OCI-LY3 (cell line): ENCODE measurements around the gene FYB1.

Experiments
- EZH2phosphoT487 ChIP-seq: fragments of 200-600 bp; shearing (Covaris generic); IDR thresholded peaks from 2 replicates; pipeline ENCODE4 v1.6.1; 2018; ENCODE audit warnings: antibody characterized with exemption, mixed run types, low read depth
- TF ChIP-seq, protein P1 (sequence below): fragments of 200-600, 300-600 bp; sonication (generic); IDR thresholded peaks from 2 replicates; pipeline ENCODE4 v1.5.1; 2014; ENCODE audit warnings: antibody characterized with exemption, low read length, low read depth

DNA sequence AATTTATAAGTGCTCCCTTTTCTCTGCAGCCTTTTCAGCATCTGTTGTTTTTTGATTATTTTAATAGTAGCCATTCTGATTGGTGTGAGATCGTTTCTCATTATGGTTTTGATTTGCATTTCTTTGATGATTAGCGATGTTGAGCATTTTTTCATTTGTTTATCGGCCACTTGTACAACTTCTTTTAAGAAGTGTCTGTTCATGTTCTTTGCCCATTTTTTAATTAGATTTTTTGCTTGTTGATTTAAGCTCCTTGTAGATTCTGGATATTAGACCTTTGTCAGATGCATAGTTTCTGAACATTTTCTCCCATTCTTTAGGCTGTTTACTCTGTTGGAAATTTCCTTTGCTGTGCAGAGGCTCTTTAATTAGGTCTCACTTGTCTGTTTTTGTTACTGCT, 46.3 kb downstream of the FYB1 start:
- TF ChIP-seq, protein P1, sequence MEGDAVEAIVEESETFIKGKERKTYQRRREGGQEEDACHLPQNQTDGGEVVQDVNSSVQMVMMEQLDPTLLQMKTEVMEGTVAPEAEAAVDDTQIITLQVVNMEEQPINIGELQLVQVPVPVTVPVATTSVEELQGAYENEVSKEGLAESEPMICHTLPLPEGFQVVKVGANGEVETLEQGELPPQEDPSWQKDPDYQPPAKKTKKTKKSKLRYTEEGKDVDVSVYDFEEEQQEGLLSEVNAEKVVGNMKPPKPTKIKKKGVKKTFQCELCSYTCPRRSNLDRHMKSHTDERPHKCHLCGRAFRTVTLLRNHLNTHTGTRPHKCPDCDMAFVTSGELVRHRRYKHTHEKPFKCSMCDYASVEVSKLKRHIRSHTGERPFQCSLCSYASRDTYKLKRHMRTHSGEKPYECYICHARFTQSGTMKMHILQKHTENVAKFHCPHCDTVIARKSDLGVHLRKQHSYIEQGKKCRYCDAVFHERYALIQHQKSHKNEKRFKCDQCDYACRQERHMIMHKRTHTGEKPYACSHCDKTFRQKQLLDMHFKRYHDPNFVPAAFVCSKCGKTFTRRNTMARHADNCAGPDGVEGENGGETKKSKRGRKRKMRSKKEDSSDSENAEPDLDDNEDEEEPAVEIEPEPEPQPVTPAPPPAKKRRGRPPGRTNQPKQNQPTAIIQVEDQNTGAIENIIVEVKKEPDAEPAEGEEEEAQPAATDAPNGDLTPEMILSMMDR, result no peak
- no peak for TF ChIP-seq EZH2phosphoT487
